NCI-H128 (cell line): Measurements from ENCODE around the gene DLGAP1.
A peak's percentile ranks its signal among the peaks of the same experiment; 100 is the strongest.

Source experiments
- DNase-seq: peaks from one replicate; lab custom pipeline; 2025; ENCODE audit not compliant: unreplicated experiment; lab: John Stamatoyannopoulos, UW

The DLGAP1 gene

DNA sequence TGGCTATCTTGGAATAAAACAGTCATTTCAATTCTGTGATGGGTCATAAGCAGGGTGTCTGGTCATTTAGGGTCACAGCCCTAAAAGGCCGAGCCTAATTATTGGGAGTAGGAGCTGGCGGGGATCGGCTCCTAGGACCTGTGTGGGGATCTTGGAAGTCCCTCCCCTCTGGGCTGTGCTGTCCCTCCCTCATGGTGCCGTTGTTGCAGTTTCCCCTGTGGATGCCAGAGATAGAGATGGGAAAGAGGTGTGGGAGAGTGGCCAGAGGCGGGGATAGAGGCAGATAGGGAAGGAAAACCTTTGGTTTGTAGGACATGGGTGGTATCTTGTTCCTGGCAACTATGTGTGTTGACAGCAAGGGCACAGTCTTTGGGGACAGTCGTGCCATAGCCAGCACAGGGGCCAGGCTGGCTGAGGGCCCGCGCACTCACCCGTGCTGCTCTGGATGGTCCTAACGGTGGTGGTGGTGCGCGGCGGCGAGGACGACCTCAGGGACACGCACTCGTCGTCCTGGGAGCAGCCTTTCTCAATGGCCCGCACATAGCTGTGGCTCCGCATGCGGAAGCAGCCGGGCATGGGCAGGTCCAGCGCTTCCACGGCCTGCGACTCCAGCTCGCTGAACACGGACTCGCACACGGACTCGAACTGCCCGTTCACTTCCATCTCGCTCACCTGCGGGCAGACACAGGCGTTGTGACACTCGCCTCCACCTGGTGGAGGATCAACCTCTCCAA lies 726.2 kb downstream of the DLGAP1 start:
- no peak for DNase-seq

DNA sequence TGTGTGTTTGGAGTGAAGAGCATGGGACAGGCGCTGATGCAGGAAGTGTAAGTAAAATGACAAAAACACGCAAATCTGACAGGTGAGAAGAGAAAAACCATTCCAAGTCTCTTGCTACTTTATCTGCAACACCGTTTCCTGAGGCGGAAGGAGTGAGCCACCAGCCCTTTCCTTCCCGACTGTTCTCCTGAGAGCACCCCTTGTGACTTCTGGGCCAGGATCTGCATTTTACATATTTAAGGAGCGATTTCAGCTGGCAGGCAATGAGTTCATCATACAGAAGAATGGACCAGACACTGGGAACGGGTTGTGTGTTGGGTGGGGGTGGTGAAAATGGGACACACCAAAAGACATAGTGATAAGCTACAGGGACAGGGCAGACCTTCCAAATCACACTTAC lies 727.8 kb downstream of the DLGAP1 start:
- DNase-seq: no peak

- peak; percentile 45 for DNase-seq
These were observed 728.7 kb downstream of the DLGAP1 start for GRCh38 chr18:3726238-3726951.

- DNase-seq: no peak
These were observed 730.0 kb downstream of the DLGAP1 start for GRCh38 chr18:3725115-3725514.

- DNase-seq: no peak
These were observed 731.6 kb downstream of the DLGAP1 start for GRCh38 chr18:3723554-3723953.

GRCh38 chr18:3722649-3723433 lies 732.3 kb downstream of the DLGAP1 start:
- no peak for DNase-seq

DNA sequence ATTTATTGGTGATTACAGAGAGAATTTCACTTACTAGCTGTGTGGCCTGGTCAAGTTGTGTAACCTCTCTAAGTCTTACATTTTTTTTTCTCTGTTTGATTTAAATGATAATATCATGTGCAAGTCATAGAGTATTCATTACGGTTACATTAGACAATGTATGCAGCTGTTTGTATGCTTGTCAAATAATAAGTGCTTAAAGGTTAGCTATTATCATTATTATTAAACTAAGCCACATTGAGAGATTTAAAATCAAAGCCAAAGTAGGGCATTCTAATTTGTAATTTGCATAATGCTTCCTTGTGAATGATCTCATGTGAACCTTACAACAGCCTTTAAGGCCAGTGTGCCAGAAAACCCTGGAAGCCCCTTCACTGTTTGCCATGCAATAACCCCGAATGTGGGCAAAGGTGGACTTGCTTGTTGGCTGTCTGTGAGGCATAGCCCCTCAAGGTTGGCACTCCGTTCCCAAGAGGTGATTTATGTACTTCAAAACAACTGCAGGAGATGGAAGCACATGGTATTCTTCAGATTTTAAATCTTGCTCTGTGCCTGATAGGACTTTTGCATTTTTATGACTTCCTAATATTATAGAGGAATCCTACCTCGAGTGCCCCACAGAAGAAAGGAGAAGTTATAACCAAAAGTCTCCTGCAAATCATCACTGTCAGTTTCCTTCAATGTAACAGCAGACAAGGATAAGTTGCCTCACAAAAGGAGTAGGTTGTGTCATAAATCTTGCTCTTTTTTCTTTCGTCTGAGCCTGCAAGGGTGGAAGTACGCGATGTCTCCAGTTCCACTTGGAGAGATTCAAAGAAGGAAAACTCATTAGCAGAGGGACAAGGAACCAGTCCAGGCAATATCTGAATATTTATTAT lies 733.1 kb downstream of the DLGAP1 start:
- DNase-seq: no peak

DNA sequence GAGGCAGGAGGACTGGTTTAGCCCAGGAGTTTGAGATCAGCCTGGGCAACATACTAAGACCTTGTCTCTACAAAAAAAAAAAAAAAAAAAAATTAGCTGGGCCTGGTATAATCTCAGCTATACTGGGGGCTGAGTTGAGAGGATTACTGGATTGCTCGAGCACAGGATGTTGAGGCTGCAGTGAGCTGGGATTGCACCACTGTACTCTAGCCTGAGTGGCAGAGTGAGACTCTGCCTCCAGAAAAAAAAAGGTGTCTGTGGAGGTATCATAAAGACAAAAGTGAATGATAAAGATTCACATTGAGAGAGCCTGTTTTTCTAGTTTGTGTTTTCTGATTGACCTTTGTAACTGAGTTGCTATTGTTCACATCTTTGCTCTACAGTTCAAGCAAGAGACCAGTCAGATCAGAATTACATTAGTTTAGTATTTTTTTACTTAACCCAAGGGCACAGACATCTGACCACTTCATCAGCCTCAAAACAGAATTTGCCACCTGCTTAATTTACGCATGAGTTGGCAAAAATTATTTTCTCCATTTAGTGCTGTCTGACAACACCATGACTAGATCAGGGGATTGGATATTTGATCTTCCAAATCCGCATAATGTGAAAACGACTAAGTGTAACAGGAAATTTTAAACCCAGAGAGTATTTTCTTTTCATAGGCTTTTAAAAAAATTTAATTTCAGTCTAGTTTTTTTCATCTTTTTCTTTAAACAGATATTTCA lies 734.1 kb downstream of the DLGAP1 start:
- peak; percentile 36 for DNase-seq

GRCh38 chr18:3720159-3720558 lies 734.9 kb downstream of the DLGAP1 start:
- DNase-seq: no peak

GRCh38 chr18:3717376-3718025 lies 737.6 kb downstream of the DLGAP1 start:
- no peak for DNase-seq

DNA sequence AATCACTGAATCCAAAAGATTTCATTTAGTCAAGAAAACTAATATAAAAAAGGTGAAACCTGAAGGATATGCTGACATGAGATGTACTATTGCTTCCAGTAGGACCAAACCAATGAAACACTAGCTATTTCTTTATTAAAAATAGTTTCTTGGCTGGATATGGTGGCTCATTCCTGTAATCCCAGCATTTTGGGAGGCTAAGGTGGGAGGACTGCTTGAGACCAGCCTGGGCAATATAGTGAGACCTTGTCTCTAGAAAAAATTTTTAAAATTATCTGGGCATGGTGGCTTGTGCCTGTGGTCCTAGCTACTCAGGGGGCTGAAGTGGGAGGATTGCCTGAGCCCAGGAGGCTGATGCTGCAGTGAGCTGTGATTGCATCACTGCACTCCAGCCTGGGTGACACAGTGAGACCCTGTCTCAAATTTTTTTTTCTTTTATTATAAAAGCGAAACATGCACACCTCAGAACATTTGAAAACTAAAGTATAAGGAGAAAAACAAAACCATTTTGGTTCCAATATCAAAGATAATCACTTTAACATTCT lies 738.9 kb downstream of the DLGAP1 start:
- no peak for DNase-seq

- DNase-seq: peak; percentile 96
These were observed 739.7 kb downstream of the DLGAP1 start for GRCh38 chr18:3715231-3716080.

- DNase-seq: no peak
These were observed 741.4 kb downstream of the DLGAP1 start for GRCh38 chr18:3713708-3714107.

GRCh38 chr18:3713166-3713565 lies 741.9 kb downstream of the DLGAP1 start:
- no peak for DNase-seq

DNA sequence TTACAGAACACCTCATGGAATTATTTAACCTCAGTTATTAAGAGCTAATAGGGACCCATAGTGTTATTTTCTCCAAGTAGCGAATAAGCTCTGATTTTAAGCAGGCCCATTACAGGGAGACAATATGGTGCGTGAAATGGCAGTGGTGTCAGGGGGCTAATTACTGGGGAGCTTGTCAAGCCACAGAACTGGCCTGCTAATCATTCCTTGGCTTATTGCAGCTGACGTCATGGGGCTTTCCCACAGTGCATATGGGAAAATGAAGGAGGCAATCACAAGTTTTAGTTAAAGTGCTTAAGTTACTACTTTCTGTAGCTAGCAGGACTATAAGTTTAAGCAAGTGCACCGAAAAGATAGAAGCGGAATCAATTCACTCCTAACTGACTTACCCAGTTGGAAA lies 742.6 kb downstream of the DLGAP1 start:
- no peak for DNase-seq

GRCh38 chr18:3710712-3711301 lies 744.3 kb downstream of the DLGAP1 start:
- no peak for DNase-seq

DNA sequence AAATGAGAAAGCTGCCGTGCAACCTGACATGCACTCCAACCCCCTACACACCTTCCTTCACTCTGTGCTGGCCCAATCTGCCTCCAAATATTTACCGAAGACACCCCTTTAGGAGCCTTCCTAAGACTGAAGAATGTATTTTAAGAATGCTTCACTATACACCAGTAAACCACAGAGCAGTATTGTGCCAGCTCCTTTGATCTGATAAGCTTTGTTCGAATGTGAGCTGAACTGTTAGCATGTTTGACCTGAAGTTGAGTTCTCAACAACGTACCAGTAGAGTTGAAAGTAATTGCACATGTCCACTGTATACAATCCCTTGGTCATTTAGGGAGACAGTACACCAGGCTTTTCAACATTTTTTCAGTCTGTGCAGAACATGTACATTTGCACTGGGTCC lies 745.9 kb downstream of the DLGAP1 start:
- no peak for DNase-seq
